Activated naive CD4-positive, alpha-beta T cell treated with anti-CD3 and anti-CD28 coated beads for 36 hours (primary cell): ENCODE data around the gene DDX4. TPM values are rescaled to one million over a fixed set of nuclear protein-coding genes. Genes with fewer than 3 reads are reported as not detected.

Experiments used
- CTCF ChIA-PET: fragments of 350-600 bp; sonication (Branson Sonifier 250); formaldehyde crosslinking; loops from one replicate; lab custom pipeline; 2021; ENCODE audit warnings: antibody characterized with exemption; lab: Charles Lee
- DNase-seq: peaks from one replicate; pipeline ENCODE4 v3.0.0-alpha.2; 2020
- H3K27ac Mint-ChIP-seq: one replicate; pipeline ENCODE4 v1.8.0; 2021; ENCODE audit warnings: mild to moderate bottlenecking, mixed read lengths
- H3K27me3 Mint-ChIP-seq: one replicate; pipeline ENCODE4 v1.8.0; 2021; ENCODE audit warnings: low read depth, mixed read lengths
- H3K36me3 Mint-ChIP-seq: one replicate; pipeline ENCODE4 v1.8.0; 2021; ENCODE audit warnings: low read depth, mixed read lengths
- H3K4me1 Mint-ChIP-seq: one replicate; pipeline ENCODE4 v1.8.0; 2021; ENCODE audit warnings: low read depth, mixed read lengths
- H3K4me3 Mint-ChIP-seq: one replicate; pipeline ENCODE4 v1.8.0; 2021; ENCODE audit warnings: mild to moderate bottlenecking, moderate library complexity, mixed read lengths
- H3K9me3 Mint-ChIP-seq: one replicate; pipeline ENCODE4 v1.8.0; 2021; ENCODE audit warnings: mixed read lengths
- intact Hi-C: fragments of 100-400 bp; cut with micrococcal nuclease; formaldehyde crosslinking; loops from one replicate; pipeline ENCODE4 v1.15.1; 2023
- total RNA-seq, 2 experiments: library from RNA; stranded (reverse); gene quantifications; one replicate each; pipeline ENCODE4 v1.2.3, GENCODE V29; 2021

DDX4 gene
- total RNA-seq, 2 experiments from 2014 or later = 0.31 TPM; not detected in 1

DNA sequence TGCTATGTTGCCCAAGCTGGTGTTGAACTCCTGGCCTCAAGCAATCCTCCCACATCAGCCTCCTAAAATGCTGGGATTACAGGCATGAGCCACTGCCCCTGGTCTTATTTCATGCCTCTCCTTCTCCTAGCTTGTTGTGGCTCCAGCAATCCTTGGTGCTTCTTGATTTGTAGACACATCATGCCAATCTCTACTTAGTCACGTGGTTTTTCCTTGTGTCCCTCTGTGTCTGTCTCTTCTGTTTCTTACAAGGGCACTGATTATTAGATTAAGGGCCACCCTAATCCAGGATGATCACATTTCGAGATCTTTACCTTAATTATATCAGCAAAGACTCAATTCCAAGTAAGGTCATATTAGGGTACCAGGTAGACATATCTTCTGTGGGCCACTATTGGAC is 104.1 kb downstream of the DDX4 start:
- no peak for DNase-seq
- Mint-ChIP-seq H3K9me3 (peaks cover 4% of the 10 kb centered on the region), H3K4me3 (no peak overlapping the region), H3K27ac (no peak overlapping the region), H3K27me3 (no peaks in the 10 kb centered on the region), H3K4me1 (no peaks in the 10 kb centered on the region), H3K36me3 (no peaks in the 10 kb centered on the region)
- intact Hi-C loops = no loop called here
- CTCF ChIA-PET = no interaction called here

DNA sequence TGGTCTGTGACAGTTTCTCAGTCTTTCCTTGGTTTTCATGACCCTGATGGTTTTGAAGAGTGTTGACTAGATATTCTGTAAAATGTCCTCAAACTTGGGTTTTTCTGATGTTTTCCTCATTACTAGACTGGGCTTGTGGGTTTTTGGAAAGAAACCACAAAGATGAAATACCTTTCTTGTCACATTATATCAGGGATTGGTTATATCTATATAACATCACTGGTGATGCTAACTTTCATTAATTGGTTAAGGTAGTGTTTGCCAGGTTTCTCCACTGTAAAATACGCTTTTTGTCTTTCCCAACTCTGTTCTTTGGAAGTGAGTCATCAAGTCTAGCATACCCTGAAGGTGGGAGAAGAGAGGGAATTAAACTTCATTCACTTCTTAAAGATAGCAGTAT is 110.0 kb downstream of the DDX4 start:
- Mint-ChIP-seq H3K4me3 (no peak overlapping the region), H3K36me3 (no peaks in the 10 kb centered on the region), H3K4me1 (peaks cover 14% of the 10 kb centered on the region), H3K27ac (no peak overlapping the region), H3K9me3 (peaks cover 4% of the 10 kb centered on the region), H3K27me3 (no peaks in the 10 kb centered on the region)
- no peak for DNase-seq
- intact Hi-C loops = no loop called here
- CTCF ChIA-PET = no interaction called here

DNA sequence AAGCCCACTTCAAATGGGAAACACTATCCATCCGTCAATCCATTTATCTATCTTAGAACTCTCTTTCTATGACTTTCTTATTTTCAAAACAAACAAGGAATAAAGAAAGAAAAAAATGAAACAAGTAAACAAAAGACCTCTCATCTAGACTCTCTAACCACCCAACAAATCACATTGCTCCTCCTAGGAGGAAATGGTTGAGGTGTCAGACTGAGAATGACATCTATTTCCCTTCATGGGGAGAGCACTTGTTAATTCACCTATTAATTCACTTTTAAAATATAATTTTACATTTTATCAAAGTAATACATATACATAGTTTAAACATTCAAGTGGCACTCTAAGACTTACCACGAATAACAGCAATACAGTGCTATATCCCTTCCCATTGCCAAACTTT is 110.9 kb downstream of the DDX4 start:
- Mint-ChIP-seq H3K27ac (no peak overlapping the region), H3K4me3 (no peak overlapping the region), H3K4me1 (peaks cover 24% of the 10 kb centered on the region), H3K36me3 (no peaks in the 10 kb centered on the region), H3K27me3 (no peaks in the 10 kb centered on the region), H3K9me3 (peaks cover 4% of the 10 kb centered on the region)
- CTCF ChIA-PET = no interaction called here
- intact Hi-C loops = no loop called here
- DNase-seq = no peak

DNA sequence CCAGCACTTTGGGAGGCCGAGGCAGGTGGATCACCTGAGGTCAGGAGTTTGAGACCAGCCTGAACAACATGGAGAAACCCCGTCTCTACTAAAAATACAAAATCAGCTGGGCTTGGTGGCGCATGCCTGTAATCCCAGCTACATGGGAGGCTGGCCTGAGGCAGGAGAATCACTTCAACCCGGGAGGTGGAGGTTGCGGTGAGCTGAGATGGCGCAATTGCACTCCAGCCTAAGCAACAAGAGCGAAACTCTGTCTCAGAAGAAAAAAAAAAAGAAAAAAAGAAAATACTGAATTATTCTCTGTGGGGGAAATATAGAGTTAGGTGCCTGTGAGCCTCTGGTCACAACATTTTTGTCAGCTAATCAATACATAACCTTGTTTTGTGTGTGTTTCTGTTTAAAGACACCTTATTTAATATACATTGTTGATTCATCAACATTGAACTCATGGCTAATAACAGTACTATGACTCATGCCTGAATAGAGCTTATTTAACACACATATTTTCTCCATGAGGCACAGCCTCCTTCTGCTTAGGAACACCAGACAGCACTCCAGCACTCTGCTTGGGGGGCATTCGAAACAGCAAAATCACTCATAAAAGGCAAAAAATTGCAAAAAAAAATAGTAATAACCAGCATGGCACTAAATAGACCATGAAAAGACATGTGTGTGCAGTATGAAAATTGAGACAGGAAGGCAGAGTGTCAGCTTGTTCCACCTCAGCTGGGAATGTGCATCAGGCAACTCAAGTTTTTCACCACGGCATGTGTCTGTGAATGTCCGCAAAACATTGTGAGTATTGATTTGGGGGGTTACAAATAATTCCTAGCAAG is 113.2 kb downstream of the DDX4 start, which contains the start of gene IL31RA:
Gene IL31RA, plus strand, starts transcription at position 519 of the 836 bp plus-strand sequence. Its CDS starts 214 bp downstream, at position 733.
- intact Hi-C loops = loop anchor here (1.0 to 10.0 kb wide), 2 partner anchors 139 to 826 kb away; partner anchors contain the start of genes GZMK and SLC38A9
- Mint-ChIP-seq H3K27ac (no peak within 1 kb of the TSS), H3K4me1 (peaks cover 34% of the 10 kb centered on the region)

DNA sequence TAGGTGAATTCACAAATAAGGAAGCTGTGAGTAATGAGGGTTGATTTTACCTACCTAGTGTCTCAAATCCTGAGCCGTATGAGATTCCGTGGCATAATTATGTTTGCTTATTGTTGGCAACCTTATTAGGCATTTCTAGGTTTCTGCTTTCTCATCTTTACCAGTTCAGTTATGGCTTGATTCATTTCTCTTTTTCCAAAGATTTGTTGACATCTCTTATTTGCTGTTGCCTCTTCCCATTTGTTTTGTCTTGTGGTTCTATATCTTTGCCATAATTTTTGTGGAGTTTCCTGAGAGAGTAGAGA is 113.8 kb downstream of the DDX4 start:
- no peaks in the 10 kb centered on the region for H3K9me3 Mint-ChIP-seq
- intact Hi-C loops = loop anchor here (1.0 to 10.0 kb wide), 2 partner anchors 139 to 827 kb away; partner anchors contain the start of genes GZMK and SLC38A9
- DNase-seq = no peak
- no peaks in the 10 kb centered on the region for H3K36me3 Mint-ChIP-seq
- no peaks in the 10 kb centered on the region for H3K27me3 Mint-ChIP-seq
- peaks cover 39% of the 10 kb centered on the region for H3K4me1 Mint-ChIP-seq
- H3K4me3 Mint-ChIP-seq = no peak overlapping the region
- no peak overlapping the region for H3K27ac Mint-ChIP-seq
- CTCF ChIA-PET = interaction anchor here (2.0 kb wide), 1 partner anchor 17 kb away, joined by 4 read pairs; no protein-coding TSS in a partner anchor

More for the DNA sequence above, 113.2 kb downstream of the DDX4 start, which contains the start of gene IL31RA:
- Mint-ChIP-seq H3K4me3 (no peak within 1 kb of the TSS), H3K36me3 (no peaks in the 10 kb centered on the region), H3K9me3 (no peaks in the 10 kb centered on the region), H3K27me3 (no peaks in the 10 kb centered on the region)
- CTCF ChIA-PET = interaction anchor here (0.6 to 2.0 kb wide), 2 partner anchors 17 to 107 kb away, joined by 4 to 5 read pairs; no protein-coding TSS in a partner anchor
- no peak for DNase-seq

DNA sequence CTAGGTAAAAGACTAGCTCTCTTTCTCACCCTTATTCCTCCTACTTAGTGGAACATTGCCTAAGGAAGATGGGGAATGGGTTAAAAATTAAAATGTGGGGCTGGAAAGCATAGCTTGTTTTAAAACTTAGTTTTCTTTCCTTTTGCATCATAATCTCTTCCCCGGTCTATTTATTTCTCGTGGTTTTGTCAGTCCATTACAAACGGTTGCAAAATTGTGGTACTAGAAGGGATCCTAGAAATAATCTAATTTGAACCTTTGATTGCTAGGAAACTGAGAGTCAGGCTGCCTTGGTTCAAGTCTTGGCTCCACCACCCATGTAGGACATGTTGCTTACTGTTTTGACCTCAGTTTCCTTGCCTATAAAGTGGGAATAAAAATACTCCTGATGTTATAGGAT is 114.6 kb downstream of the DDX4 start:
- no peaks in the 10 kb centered on the region for H3K36me3 Mint-ChIP-seq
- H3K4me1 Mint-ChIP-seq = peaks cover 48% of the 10 kb centered on the region
- no peaks in the 10 kb centered on the region for H3K9me3 Mint-ChIP-seq
- H3K4me3 Mint-ChIP-seq = no peak overlapping the region
- no peaks in the 10 kb centered on the region for H3K27me3 Mint-ChIP-seq
- intact Hi-C loops = loop anchor here (10.0 kb wide), 1 partner anchor 828 kb away; the partner anchor contains the start of gene GZMK
- H3K27ac Mint-ChIP-seq = no peak overlapping the region
- no peak for DNase-seq
- CTCF ChIA-PET = interaction anchor here (1.1 kb wide), 1 partner anchor 80 kb away, joined by 4 read pairs; no protein-coding TSS in a partner anchor

DNA sequence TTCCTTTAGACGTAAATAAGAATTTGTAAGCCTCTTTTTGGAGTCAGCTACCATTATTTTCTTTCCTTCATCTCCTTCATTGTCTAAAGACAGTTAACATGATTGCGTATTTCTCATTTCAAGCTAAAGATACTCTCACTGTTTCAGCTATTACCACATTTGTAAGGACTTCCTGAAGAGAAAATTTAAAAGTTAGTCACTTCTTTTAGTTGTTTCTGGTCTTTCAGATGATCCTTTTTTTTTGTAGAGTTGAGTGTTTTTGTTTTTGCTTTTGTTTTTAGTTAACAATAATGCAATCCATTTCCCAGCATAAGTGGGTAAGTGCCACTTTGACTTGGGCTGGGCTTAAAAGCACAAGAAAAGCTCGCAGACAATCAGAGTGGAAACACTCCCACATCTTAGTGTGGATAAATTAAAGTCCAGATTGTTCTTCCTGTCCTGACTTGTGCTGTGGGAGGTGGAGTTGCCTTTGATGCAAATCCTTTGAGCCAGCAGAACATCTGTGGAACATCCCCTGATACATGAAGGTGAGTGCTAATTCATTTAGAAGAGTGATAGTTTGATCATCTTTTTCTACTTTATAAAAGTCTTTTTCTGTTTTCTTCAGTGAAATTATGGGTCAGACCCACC is 115.3 kb downstream of the DDX4 start:
- Mint-ChIP-seq H3K27ac (no peak overlapping the region), H3K36me3 (no peaks in the 10 kb centered on the region), H3K4me1 (peaks cover 51% of the 10 kb centered on the region), H3K9me3 (no peaks in the 10 kb centered on the region), H3K4me3 (no peak overlapping the region), H3K27me3 (no peaks in the 10 kb centered on the region)
- intact Hi-C loops = loop anchor here (10.0 kb wide), 1 partner anchor 828 kb away; the partner anchor contains the start of gene GZMK
- CTCF ChIA-PET = interaction anchor here (1.1 kb wide), 1 partner anchor 79 kb away, joined by 4 read pairs; no protein-coding TSS in a partner anchor
- no peak for DNase-seq

DNA sequence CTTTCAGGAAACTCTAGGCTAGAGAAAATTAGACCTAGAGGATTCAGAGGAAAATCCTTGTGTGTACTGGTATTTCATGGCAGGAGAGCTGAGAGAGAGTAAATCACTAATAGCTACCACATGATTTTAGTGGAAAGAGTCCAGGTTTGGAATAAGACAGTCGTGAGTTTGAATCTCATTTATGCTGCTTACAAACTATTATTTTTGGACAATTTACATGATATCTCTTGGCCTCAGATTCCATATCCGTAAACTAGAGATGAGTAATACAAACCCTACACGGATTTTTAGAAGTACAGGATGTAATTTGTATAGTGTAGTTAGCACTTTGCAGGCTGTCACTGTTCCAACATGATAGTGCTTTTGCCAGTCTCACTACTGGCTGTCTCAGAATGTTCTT is 116.0 kb downstream of the DDX4 start:
- CTCF ChIA-PET = no interaction called here
- intact Hi-C loops = loop anchor here (10.0 kb wide), 1 partner anchor 829 kb away; the partner anchor contains the start of gene GZMK
- no peak overlapping the region for H3K4me3 Mint-ChIP-seq

DNA sequence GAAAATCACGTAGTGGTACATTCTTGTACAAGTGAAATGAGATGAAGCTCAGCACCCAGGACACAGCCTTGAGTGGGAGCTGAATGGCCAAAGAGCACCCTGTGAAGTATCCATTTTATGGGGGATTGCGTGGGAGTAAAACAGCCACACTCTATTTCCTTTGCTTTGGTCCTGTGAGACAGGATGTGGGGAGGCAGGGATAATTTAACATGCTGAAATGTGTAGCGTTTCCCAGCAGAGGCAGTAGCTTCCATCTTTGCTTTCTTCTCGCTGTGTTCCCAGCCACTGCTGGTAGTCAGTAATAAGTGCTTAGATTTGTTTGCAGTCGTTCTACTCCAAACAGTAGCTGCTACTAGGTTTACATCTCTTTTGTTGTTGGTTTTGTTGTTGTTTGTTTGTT is 117.6 kb downstream of the DDX4 start:
- Mint-ChIP-seq H3K27me3 (no peaks in the 10 kb centered on the region), H3K4me1 (peaks cover 51% of the 10 kb centered on the region), H3K36me3 (no peaks in the 10 kb centered on the region), H3K9me3 (no peaks in the 10 kb centered on the region), H3K4me3 (no peak overlapping the region), H3K27ac (peak overlapping the region; percentile 54)
- DNase-seq = peak; percentile 64
- CTCF ChIA-PET = interaction anchor here (0.6 to 1.5 kb wide), 9 partner anchors 11 to 345 kb away, joined by 3 to 5 read pairs (median 3); no protein-coding TSS in a partner anchor
- intact Hi-C loops = loop anchor here (5.0 to 10.0 kb wide), 2 partner anchors 472 to 831 kb away; partner anchors contain the start of gene GZMK

More for the DNA sequence above, 116.0 kb downstream of the DDX4 start:
- no peaks in the 10 kb centered on the region for H3K36me3 Mint-ChIP-seq
- H3K9me3 Mint-ChIP-seq = no peaks in the 10 kb centered on the region
- DNase-seq = no peak
- no peak overlapping the region for H3K27ac Mint-ChIP-seq
- H3K4me1 Mint-ChIP-seq = peaks cover 51% of the 10 kb centered on the region
- no peaks in the 10 kb centered on the region for H3K27me3 Mint-ChIP-seq

DNA sequence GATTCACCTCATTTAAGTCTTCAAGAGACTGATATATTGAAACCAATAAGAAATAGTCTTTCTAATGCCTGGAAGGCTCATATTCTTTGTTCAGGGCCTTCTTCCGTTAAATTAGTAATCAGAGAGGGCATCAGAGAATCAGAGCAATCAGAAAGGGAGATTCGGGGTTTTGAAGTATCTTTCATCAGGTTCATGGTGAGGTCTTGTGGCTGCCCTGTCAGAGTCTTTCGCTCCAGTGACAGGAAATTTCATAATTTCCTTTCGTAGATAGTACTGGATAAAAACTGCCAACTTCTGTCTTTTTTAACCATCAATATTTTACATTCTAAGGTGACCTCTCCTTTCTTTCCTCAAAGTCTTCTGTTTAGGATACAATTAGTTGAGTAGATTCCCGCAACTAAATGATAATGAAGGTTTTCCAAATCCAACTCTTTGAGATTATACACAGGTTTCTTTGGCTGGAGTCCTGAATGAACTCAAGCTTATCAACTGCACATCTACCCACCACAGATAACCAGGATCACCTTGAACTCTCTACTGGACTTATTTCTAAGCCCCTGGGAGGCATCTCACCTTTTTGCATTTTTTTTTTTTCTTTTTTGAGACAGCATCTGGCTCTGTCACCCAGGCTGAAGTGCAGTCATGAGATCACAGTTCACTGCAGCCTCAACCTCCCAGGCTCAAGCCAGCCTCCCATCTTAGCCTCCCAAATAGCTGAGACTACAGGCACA is 118.8 kb downstream of the DDX4 start:
- peaks cover 41% of the 10 kb centered on the region for H3K4me1 Mint-ChIP-seq
- CTCF ChIA-PET = interaction anchor here (0.7 to 1.5 kb wide), 2 partner anchors 23 to 210 kb away, joined by 3 to 4 read pairs; no protein-coding TSS in a partner anchor
- H3K36me3 Mint-ChIP-seq = no peaks in the 10 kb centered on the region
- intact Hi-C loops = loop anchor here (1.0 to 10.0 kb wide), 6 partner anchors 12 to 832 kb away; partner anchors contain the start of genes GZMK and SLC38A9
- DNase-seq = peak; percentile 56
- H3K27me3 Mint-ChIP-seq = no peaks in the 10 kb centered on the region
- H3K9me3 Mint-ChIP-seq = peaks cover 2% of the 10 kb centered on the region
- no peak overlapping the region for H3K4me3 Mint-ChIP-seq
- H3K27ac Mint-ChIP-seq = peak overlapping the region; percentile 54

DNA sequence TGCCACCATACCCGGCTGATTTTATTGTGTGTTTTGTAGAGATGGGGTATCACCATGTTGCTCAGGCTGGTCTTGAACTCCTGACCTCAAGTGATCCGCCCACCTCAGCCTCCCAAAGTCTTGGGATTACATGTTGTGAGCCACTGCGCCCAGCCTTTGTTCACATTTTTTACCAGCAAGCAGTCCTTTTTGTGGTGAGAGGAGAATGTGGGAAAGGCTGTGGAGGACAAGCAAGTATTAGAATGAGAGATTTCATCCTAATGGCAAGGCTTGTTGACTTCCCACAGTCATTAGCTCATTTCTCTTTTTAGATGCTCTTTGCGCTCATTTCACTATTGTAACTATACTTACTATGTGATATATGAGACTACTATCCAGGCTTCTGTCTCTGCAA is 119.4 kb downstream of the DDX4 start:
- intact Hi-C loops = loop anchor here (2.0 to 10.0 kb wide), 3 partner anchors 144 to 832 kb away; partner anchors contain the start of genes GZMK and SLC38A9
- Mint-ChIP-seq H3K27me3 (no peaks in the 10 kb centered on the region), H3K4me3 (no peak overlapping the region), H3K36me3 (no peaks in the 10 kb centered on the region), H3K4me1 (peaks cover 39% of the 10 kb centered on the region), H3K27ac (peak overlapping the region; percentile 54), H3K9me3 (peaks cover 3% of the 10 kb centered on the region)
- CTCF ChIA-PET = no interaction called here
- DNase-seq = no peak
